ENCODE measurements around the gene WFDC1. TPM values are rescaled to one million over a fixed set of nuclear protein-coding genes. Genes with fewer than 3 reads are reported as not detected.

The WFDC1 gene
- polyA plus RNA-seq, 1 of the 3 experiments (the other 2 are of a cell fraction) = 0.03 TPM

GRCh38 chr16:84293406-84293805 is 1.3 kb upstream of the WFDC1 start:
- H3K4me2 ChIP-seq = no peak overlapping the region
- H3K9me3 ChIP-seq = no peaks in the 10 kb centered on the region
- DNase-seq = no peak
- H3K79me2 ChIP-seq (ENCODE audit: insufficient read depth) = no peaks in the 10 kb centered on the region
- no peak overlapping the region for H2AFZ ChIP-seq (ENCODE audit: low read depth)
- no peaks in the 10 kb centered on the region for H4K20me1 ChIP-seq (ENCODE audit: insufficient read depth)
- no peak overlapping the region for H3K27ac ChIP-seq (ENCODE audit: low read depth in 2 of 2, low read length in 1 of 2)
- TF ChIP-seq EP300 (IDR thresholded peaks at IDR 0.05; ENCODE audit: borderline replicate concordance in 1 of 2, low read depth in 1 of 2, low read length in 1 of 2) = no peak
- TF ChIP-seq TEAD4 (IDR thresholded peaks at IDR 0.05; ENCODE audit: borderline replicate concordance, insufficient read depth) = no peak
- TF ChIP-seq EZH2phosphoT487 (IDR thresholded peaks at IDR 0.05; ENCODE audit: borderline replicate concordance, low read depth) = no peak
- no peak for TF ChIP-seq FOSL2 (IDR thresholded peaks at IDR 0.05; ENCODE audit: borderline replicate concordance, low read depth)
- TF ChIP-seq MAX (IDR thresholded peaks at IDR 0.05; ENCODE audit: low read depth) = no peak
- TF ChIP-seq GATA2 (CRISPR knock-in tag; IDR thresholded peaks at IDR 0.05) = no peak
- no peak for TF ChIP-seq GABPA (IDR thresholded peaks at IDR 0.05; ENCODE audit: low read depth)
- TF ChIP-seq RFX5 (IDR thresholded peaks at IDR 0.05; ENCODE audit: low read length) = no peak
- no peak for TF ChIP-seq PBX3 (IDR thresholded peaks at IDR 0.05)
- TF ChIP-seq NFIC (IDR thresholded peaks at IDR 0.05; ENCODE audit: borderline replicate concordance) = no peak
- TF ChIP-seq TCF12 (IDR thresholded peaks at IDR 0.05) = no peak
- TF ChIP-seq YY1 (IDR thresholded peaks at IDR 0.05; ENCODE audit: low read depth) = no peak
- no peak for TF ChIP-seq RCOR1 (IDR thresholded peaks at IDR 0.05; ENCODE audit: low read length)
- H3K9me2 ChIP-seq = no peaks in the 10 kb centered on the region
- 47% methylated on average over 4 of the region's 5 CpGs for WGBS (ENCODE audit: low lambda C conversion rate)
- CTCF ChIA-PET = interaction anchor here (1.8 kb wide), 1 partner anchor 15 kb away, joined by 7 read pairs; no protein-coding TSS in a partner anchor
- peaks cover 6% of the 10 kb centered on the region for H3K27me3 ChIP-seq (ENCODE audit: insufficient read depth)
- no peaks in the 10 kb centered on the region for H3F3A ChIP-seq (replicated peaks; ENCODE audit: insufficient read depth)
- H3K4me1 ChIP-seq (ENCODE audit: control insufficient read depth in 1 of 2, insufficient read depth in 2 of 2, low read depth in 1 of 2, low read length in 1 of 2) = peaks cover 6 to 12% of the 10 kb centered on the region in 2 experiments; a peak in 2 of 4 replicates
- POLR2A ChIA-PET = no interaction called here
- no peak overlapping the region for H3K4me3 ChIP-seq (ENCODE audit: low read depth in 2 of 2, low read length in 1 of 2)
- no peaks in the 10 kb centered on the region for H3K36me3 ChIP-seq (replicated peaks in 1 of 2; ENCODE audit: control insufficient read depth in 1 of 2, insufficient read depth in 2 of 2, low read length in 1 of 2)
- H3K9ac ChIP-seq = no peak overlapping the region

- no peak overlapping the region for H3K27ac ChIP-seq (ENCODE audit: low read depth in 2 of 2, low read length in 1 of 2)
- H3K4me1 ChIP-seq (ENCODE audit: control insufficient read depth in 1 of 2, insufficient read depth in 2 of 2, low read depth in 1 of 2, low read length in 1 of 2) = peaks cover 6 to 12% of the 10 kb centered on the region in 2 experiments; a peak in 2 of 4 replicates
- H3K4me2 ChIP-seq = peak overlapping the region; percentile 61; the same call in 1 of the 2 replicates
- TF ChIP-seq JUND (IDR thresholded peaks at IDR 0.05) (no peak), TAF1 (IDR thresholded peaks at IDR 0.05; ENCODE audit: borderline replicate concordance, low read depth, low read length) (no peak), EZH2phosphoT487 (IDR thresholded peaks at IDR 0.05; ENCODE audit: borderline replicate concordance, low read depth) (no peak), REST (IDR thresholded peaks at IDR 0.05; ENCODE audit: low read depth, low read length) (no peak), SIN3A (IDR thresholded peaks at IDR 0.05; ENCODE audit: borderline replicate concordance, low read depth, low read length) (no peak), PBX3 (IDR thresholded peaks at IDR 0.05) (no peak), NRF1 (IDR thresholded peaks at IDR 0.05; ENCODE audit: low read depth, low read length) (no peak), USF1 (IDR thresholded peaks at IDR 0.05; ENCODE audit: borderline replicate concordance, low read depth) (no peak), POLR2AphosphoS5 (IDR thresholded peaks at IDR 0.05; ENCODE audit: low read depth, low read length) (no peak), YY1 (IDR thresholded peaks at IDR 0.05; ENCODE audit: low read depth) (no peak), MAX (IDR thresholded peaks at IDR 0.05; ENCODE audit: low read depth) (no peak), TEAD4 (IDR thresholded peaks at IDR 0.05; ENCODE audit: borderline replicate concordance, insufficient read depth) (no peak), MEF2A (IDR thresholded peaks at IDR 0.05; ENCODE audit: borderline replicate concordance, low read depth) (no peak)
These were observed 561 bp upstream of the WFDC1 start for GRCh38 chr16:84294117-84294516.

More at GRCh38 chr16:84294117-84294516, 561 bp upstream of the WFDC1 start:
- no peaks in the 10 kb centered on the region for H4K20me1 ChIP-seq (ENCODE audit: insufficient read depth)
- H3F3A ChIP-seq (replicated peaks; ENCODE audit: insufficient read depth) = no peaks in the 10 kb centered on the region
- DNase-seq = no peak
- H3K36me3 ChIP-seq (replicated peaks in 1 of 2; ENCODE audit: control insufficient read depth in 1 of 2, insufficient read depth in 2 of 2, low read length in 1 of 2) = no peaks in the 10 kb centered on the region
- peak overlapping the region in 1 of 2 experiments; percentile 32; a peak in 1 of 4 replicates for H3K4me3 ChIP-seq (ENCODE audit: low read depth in 2 of 2, low read length in 1 of 2)
- no peak overlapping the region for H2AFZ ChIP-seq (ENCODE audit: low read depth)
- no peak overlapping the region for H3K9ac ChIP-seq
- no peaks in the 10 kb centered on the region for H3K79me2 ChIP-seq (ENCODE audit: insufficient read depth)
- WGBS (ENCODE audit: low lambda C conversion rate) = 74% methylated on average over 10 of the region's 10 CpGs
- peaks cover 6% of the 10 kb centered on the region for H3K27me3 ChIP-seq (ENCODE audit: insufficient read depth)
- POLR2A ChIA-PET = no interaction called here
- CTCF ChIA-PET = interaction anchor here (0.7 to 1.8 kb wide), 4 partner anchors 9 to 209 kb away, joined by 3 to 7 read pairs (median 4); no protein-coding TSS in a partner anchor
- no peaks in the 10 kb centered on the region for H3K9me2 ChIP-seq
- H3K9me3 ChIP-seq = no peaks in the 10 kb centered on the region
